Panc1 (cell line): ENCODE measurements around the gene IRGC.

Source experiments
- POLR2AphosphoS5 ChIP-seq: IDR thresholded peaks from 2 replicates; pipeline ENCODE4 v1.6.1; 2012; ENCODE audit warnings: mild to moderate bottlenecking, low read depth, low read length, moderate library complexity
- REST ChIP-seq, 2 experiments: IDR thresholded peaks; 2 replicates each; pipeline ENCODE4 v1.6.1; 2011 to 2012; ENCODE audit warnings: low read depth in 2 of 2, control low read depth in 1 of 2, low read length in 1 of 2, mild to moderate bottlenecking in 1 of 2, moderate library complexity in 1 of 2; ENCODE audit not compliant: insufficient read depth in 1 of 2
- SIN3A ChIP-seq: IDR thresholded peaks from 2 replicates; pipeline ENCODE4 v1.6.1; 2012; ENCODE audit warnings: low read depth, mild to moderate bottlenecking, low read length, moderate library complexity, borderline replicate concordance; ENCODE audit not compliant: insufficient read depth
- TCF7L2 ChIP-seq: IDR thresholded peaks from 2 replicates; pipeline ENCODE4 v1.6.1; 2011; ENCODE audit warnings: mild to moderate bottlenecking, low read depth, low read length, inconsistent platforms
- TF ChIP-seq, protein P1 (sequence below): fragments of 450-650 bp; IDR thresholded peaks from 2 replicates; pipeline ENCODE4 v1.5.1; 2017; ENCODE audit warnings: mild to moderate bottlenecking

DNA sequence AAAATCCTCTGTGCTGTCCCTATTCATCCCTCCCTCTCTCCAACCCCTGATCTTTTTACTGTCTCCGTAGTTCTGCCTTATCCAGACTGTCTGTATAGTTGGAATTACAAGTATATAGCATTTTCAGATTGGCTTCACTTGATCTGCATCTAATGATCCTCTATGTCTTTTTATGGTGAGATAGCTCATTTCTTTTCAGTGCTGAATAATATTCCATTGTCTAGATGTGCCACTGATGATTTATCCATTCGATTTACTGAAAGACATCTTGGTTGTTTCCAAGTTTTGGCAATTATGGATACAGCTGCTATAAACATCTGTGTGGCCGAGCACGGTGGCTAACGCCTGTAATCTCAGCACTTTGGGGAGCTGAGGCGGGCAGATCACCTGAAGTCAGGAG lies 19.1 kb downstream of the IRGC start:
- TF ChIP-seq, protein P1, sequence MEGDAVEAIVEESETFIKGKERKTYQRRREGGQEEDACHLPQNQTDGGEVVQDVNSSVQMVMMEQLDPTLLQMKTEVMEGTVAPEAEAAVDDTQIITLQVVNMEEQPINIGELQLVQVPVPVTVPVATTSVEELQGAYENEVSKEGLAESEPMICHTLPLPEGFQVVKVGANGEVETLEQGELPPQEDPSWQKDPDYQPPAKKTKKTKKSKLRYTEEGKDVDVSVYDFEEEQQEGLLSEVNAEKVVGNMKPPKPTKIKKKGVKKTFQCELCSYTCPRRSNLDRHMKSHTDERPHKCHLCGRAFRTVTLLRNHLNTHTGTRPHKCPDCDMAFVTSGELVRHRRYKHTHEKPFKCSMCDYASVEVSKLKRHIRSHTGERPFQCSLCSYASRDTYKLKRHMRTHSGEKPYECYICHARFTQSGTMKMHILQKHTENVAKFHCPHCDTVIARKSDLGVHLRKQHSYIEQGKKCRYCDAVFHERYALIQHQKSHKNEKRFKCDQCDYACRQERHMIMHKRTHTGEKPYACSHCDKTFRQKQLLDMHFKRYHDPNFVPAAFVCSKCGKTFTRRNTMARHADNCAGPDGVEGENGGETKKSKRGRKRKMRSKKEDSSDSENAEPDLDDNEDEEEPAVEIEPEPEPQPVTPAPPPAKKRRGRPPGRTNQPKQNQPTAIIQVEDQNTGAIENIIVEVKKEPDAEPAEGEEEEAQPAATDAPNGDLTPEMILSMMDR: no peak
- TF ChIP-seq POLR2AphosphoS5: no peak
- no peak for TF ChIP-seq REST (IDR thresholded peaks at IDR 0.05; ENCODE audit: insufficient read depth in 1 of 2, low read depth in 2 of 2, low read length in 1 of 2)
- TF ChIP-seq SIN3A: no peak
- no peak for TF ChIP-seq TCF7L2
